Esophagus squamous epithelium (tissue), 4 donors: Measurements from ENCODE around the gene FCRL5.

Experiments
- CTCF ChIP-seq, 6 experiments: fragments of 450-650 bp in 4 of 6; fragments of 200-600 bp in 2 of 6; sonication (generic) in 2 of 6; IDR thresholded peaks; one replicate each; pipeline ENCODE4 v1.5.1; 2016 to 2019; ENCODE audit warnings: antibody characterized with exemption in 6 of 6, mild to moderate bottlenecking in 4 of 6, moderate library complexity in 4 of 6
- POLR2A ChIP-seq, 4 donors: fragments of 450-650 bp; IDR thresholded peaks; one replicate each; pipeline ENCODE4 v1.6.1; 2017; ENCODE audit warnings: antibody characterized with exemption in 4 of 4, mild to moderate bottlenecking in 4 of 4, moderate library complexity in 3 of 4

- TF ChIP-seq CTCF (IDR thresholded peaks at IDR 0.05) (no peak), POLR2A (IDR thresholded peaks at IDR 0.05) (no peak)
Measured at GRCh38 chr1:157495285-157495684, 57.0 kb downstream of the FCRL5 start.
